Panc1 (cell line): ENCODE measurements around the gene ICAM2.

Source experiments
- CTCF ChIP-seq: fragments of 450-650 bp; IDR thresholded peaks from 2 replicates; pipeline ENCODE4 v1.5.1; 2017; ENCODE audit warnings: mild to moderate bottlenecking
- TF ChIP-seq, protein P1 (sequence below), 2 experiments: IDR thresholded peaks; 2 replicates each; pipeline ENCODE4 v1.6.1; 2011 to 2012; ENCODE audit warnings: low read depth in 2 of 2, control low read depth in 1 of 2, low read length in 1 of 2, mild to moderate bottlenecking in 1 of 2, moderate library complexity in 1 of 2; ENCODE audit not compliant: insufficient read depth in 1 of 2

- no peak for TF ChIP-seq CTCF
- TF ChIP-seq, protein P1, sequence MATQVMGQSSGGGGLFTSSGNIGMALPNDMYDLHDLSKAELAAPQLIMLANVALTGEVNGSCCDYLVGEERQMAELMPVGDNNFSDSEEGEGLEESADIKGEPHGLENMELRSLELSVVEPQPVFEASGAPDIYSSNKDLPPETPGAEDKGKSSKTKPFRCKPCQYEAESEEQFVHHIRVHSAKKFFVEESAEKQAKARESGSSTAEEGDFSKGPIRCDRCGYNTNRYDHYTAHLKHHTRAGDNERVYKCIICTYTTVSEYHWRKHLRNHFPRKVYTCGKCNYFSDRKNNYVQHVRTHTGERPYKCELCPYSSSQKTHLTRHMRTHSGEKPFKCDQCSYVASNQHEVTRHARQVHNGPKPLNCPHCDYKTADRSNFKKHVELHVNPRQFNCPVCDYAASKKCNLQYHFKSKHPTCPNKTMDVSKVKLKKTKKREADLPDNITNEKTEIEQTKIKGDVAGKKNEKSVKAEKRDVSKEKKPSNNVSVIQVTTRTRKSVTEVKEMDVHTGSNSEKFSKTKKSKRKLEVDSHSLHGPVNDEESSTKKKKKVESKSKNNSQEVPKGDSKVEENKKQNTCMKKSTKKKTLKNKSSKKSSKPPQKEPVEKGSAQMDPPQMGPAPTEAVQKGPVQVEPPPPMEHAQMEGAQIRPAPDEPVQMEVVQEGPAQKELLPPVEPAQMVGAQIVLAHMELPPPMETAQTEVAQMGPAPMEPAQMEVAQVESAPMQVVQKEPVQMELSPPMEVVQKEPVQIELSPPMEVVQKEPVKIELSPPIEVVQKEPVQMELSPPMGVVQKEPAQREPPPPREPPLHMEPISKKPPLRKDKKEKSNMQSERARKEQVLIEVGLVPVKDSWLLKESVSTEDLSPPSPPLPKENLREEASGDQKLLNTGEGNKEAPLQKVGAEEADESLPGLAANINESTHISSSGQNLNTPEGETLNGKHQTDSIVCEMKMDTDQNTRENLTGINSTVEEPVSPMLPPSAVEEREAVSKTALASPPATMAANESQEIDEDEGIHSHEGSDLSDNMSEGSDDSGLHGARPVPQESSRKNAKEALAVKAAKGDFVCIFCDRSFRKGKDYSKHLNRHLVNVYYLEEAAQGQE (IDR thresholded peaks at IDR 0.05; ENCODE audit: insufficient read depth in 1 of 2, low read depth in 2 of 2, low read length in 1 of 2) = no peak
These were observed 58.1 kb downstream of the ICAM2 start for GRCh38 chr17:63962298-63962744.
